ENCODE data around the gene REXO5. TPM values are rescaled to one million over a fixed set of nuclear protein-coding genes. Genes with fewer than 3 reads are reported as not detected.

Gene REXO5
- total and polyA plus RNA-seq, 2 of the 13 experiments (the other 11 are each of a cell fraction or from before 2014, with no cell fraction given), result 5.9 to 13.1 TPM

DNA sequence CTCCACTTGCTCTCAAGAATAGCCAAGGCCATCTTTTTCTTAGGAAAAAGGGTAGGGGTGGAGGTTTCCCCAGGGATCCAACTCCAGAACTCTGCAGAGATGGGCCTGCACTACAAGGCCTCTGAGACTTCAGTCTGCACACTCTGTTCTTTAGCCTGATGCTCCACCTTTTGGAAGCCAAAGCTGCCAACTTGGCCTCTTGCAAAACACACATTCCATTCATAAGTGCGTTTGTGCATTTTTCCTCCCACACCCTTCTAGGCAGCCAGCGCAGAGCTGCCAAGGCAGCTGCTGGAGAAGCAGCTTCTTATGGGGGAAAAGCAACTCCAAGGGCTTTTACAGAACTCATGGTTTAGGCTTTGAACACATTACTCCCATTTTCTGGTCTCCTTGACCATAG, 45.3 kb downstream of the REXO5 start:
- ATAC-seq, result peak; percentile 57
- TF ChIP-seq GFI1 (CRISPR knock-in tag; IDR thresholded peaks at IDR 0.05; ENCODE audit: borderline replicate concordance) (0 out of 2 replicates have a peak, but pooled peaks have one; percentile 16), ZFY (CRISPR knock-in tag; IDR thresholded peaks at IDR 0.05) (0 out of 2 replicates have a peak, but pooled peaks have one; percentile 15), HCFC1 (IDR thresholded peaks at IDR 0.05; ENCODE audit: low read depth, low read length) (no peak), EP300 (IDR thresholded peaks at IDR 0.05; ENCODE audit: low read depth in 2 of 2, low read length in 2 of 2) (peak in 1 of 2 experiments; percentile 17; a peak in 1 of 4 replicates), EP300 (CRISPR knock-in tag; IDR thresholded peaks at IDR 0.05; ENCODE audit: borderline replicate concordance) (no peak), SMAD3 (CRISPR knock-in tag; IDR thresholded peaks at IDR 0.05) (no peak), TEAD3 (CRISPR knock-in tag; optimal IDR thresholded peaks at IDR 0.05; ENCODE audit: borderline replicate concordance) (peak; percentile 95), ZNF670 (CRISPR knock-in tag; IDR thresholded peaks at IDR 0.05; ENCODE audit: borderline replicate concordance) (no peak), ZNF34 (CRISPR knock-in tag; IDR thresholded peaks at IDR 0.05; ENCODE audit: borderline replicate concordance) (no peak), FOXA3 (CRISPR knock-in tag; IDR thresholded peaks at IDR 0.05) (0 out of 2 replicates have a peak, but pooled peaks have one; percentile 8), POLR2AphosphoS5 (IDR thresholded peaks at IDR 0.05; ENCODE audit: low read depth, low read length) (peak; percentile 25; the same call in 1 of the 2 replicates), MED1 (CRISPR knock-in tag; IDR thresholded peaks at IDR 0.05) (0 out of 2 replicates have a peak, but pooled peaks have one; percentile 22), HOXA3 (CRISPR knock-in tag; IDR thresholded peaks at IDR 0.05) (peak; percentile 30; the same call in 1 of the 2 replicates), CEBPG (CRISPR knock-in tag; IDR thresholded peaks at IDR 0.05) (peak; percentile 83), SALL1 (CRISPR knock-in tag; IDR thresholded peaks at IDR 0.05) (peak; percentile 49), MATR3 (CRISPR knock-in tag; IDR thresholded peaks at IDR 0.05) (no peak)
- TF ChIP-seq, protein P1, sequence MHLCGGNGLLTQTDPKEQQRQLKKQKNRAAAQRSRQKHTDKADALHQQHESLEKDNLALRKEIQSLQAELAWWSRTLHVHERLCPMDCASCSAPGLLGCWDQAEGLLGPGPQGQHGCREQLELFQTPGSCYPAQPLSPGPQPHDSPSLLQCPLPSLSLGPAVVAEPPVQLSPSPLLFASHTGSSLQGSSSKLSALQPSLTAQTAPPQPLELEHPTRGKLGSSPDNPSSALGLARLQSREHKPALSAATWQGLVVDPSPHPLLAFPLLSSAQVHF (CRISPR knock-in tag; IDR thresholded peaks at IDR 0.05), result no peak
- TF ChIP-seq, protein P2, sequence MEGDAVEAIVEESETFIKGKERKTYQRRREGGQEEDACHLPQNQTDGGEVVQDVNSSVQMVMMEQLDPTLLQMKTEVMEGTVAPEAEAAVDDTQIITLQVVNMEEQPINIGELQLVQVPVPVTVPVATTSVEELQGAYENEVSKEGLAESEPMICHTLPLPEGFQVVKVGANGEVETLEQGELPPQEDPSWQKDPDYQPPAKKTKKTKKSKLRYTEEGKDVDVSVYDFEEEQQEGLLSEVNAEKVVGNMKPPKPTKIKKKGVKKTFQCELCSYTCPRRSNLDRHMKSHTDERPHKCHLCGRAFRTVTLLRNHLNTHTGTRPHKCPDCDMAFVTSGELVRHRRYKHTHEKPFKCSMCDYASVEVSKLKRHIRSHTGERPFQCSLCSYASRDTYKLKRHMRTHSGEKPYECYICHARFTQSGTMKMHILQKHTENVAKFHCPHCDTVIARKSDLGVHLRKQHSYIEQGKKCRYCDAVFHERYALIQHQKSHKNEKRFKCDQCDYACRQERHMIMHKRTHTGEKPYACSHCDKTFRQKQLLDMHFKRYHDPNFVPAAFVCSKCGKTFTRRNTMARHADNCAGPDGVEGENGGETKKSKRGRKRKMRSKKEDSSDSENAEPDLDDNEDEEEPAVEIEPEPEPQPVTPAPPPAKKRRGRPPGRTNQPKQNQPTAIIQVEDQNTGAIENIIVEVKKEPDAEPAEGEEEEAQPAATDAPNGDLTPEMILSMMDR (CRISPR knock-in tag; IDR thresholded peaks at IDR 0.05), result peak; percentile 43
- TF ChIP-seq, protein P3, sequence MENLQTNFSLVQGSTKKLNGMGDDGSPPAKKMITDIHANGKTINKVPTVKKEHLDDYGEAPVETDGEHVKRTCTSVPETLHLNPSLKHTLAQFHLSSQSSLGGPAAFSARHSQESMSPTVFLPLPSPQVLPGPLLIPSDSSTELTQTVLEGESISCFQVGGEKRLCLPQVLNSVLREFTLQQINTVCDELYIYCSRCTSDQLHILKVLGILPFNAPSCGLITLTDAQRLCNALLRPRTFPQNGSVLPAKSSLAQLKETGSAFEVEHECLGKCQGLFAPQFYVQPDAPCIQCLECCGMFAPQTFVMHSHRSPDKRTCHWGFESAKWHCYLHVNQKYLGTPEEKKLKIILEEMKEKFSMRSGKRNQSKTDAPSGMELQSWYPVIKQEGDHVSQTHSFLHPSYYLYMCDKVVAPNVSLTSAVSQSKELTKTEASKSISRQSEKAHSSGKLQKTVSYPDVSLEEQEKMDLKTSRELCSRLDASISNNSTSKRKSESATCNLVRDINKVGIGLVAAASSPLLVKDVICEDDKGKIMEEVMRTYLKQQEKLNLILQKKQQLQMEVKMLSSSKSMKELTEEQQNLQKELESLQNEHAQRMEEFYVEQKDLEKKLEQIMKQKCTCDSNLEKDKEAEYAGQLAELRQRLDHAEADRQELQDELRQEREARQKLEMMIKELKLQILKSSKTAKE (CRISPR knock-in tag; IDR thresholded peaks at IDR 0.05; ENCODE audit: borderline replicate concordance), result no peak
- TF ChIP-seq, protein P4, sequence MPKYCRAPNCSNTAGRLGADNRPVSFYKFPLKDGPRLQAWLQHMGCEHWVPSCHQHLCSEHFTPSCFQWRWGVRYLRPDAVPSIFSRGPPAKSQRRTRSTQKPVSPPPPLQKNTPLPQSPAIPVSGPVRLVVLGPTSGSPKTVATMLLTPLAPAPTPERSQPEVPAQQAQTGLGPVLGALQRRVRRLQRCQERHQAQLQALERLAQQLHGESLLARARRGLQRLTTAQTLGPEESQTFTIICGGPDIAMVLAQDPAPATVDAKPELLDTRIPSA (CRISPR knock-in tag; IDR thresholded peaks at IDR 0.05; ENCODE audit: borderline replicate concordance), result no peak

More for the DNA sequence above, 45.3 kb downstream of the REXO5 start:
- H2AFZ ChIP-seq (ENCODE audit: low read length), result no peak overlapping the region
- ChIA-PET POLR2A (interaction anchor here (1.1 to 2.8 kb wide), 2 partner anchors 36 to 48 kb away, joined by 3 to 9 read pairs; partner anchors contain the start of genes DCUN1D3 and LYRM1), CTCF (ENCODE audit: low intra/inter-chr PET ratio, low total read pairs) (interaction anchor here (0.7 to 3.4 kb wide), 2 partner anchors 232 to 251 kb away, joined by 3 to 56 read pairs; no protein-coding TSS in a partner anchor)
- peak; percentile 72 for DNase-seq (ENCODE audit: low spot score)
- peaks cover 30% of the 10 kb centered on the region for H3K4me1 ChIP-seq (ENCODE audit: insufficient read depth, low read length)
- peaks cover 0 to 2% of the 10 kb centered on the region in 2 experiments; a peak in 3 of 5 replicates for H3K36me3 ChIP-seq (replicated peaks in 1 of 2; ENCODE audit: control insufficient read depth in 1 of 2, insufficient read depth in 2 of 2, low read length in 2 of 2)
- in situ Hi-C loops (cut with HindIII; ENCODE audit: extremely low pct_ligation_motif_present, low pct_unique_long_range_greater_than_20kb) (loop anchor here (5.0 kb wide), 1 partner anchor 231 kb away; no protein-coding TSS in a partner anchor), intact Hi-C loops (cut with micrococcal nuclease; ENCODE audit: unreplicated experiment) (loop anchor here (2.0 to 5.0 kb wide), 4 partner anchors 27 to 149 kb away; no protein-coding TSS in a partner anchor)
- no peak overlapping the region for H3K27ac ChIP-seq (ENCODE audit: extremely low read length, insufficient read depth, low read length)
- FAIRE-seq, result no peak
- no peak overlapping the region for H3K4me3 ChIP-seq (replicated peaks in 1 of 3; ENCODE audit: insufficient read depth in 1 of 3, low read depth in 2 of 3, low read length in 3 of 3)
- no peak overlapping the region for H3K4me2 ChIP-seq (ENCODE audit: low read depth, low read length)
- H3K9ac ChIP-seq (ENCODE audit: insufficient read depth, low read depth, low read length), result no peak overlapping the region
- BruUV-seq (replicated peaks), result no TSS peak
- no peaks in the 10 kb centered on the region for H3K79me2 ChIP-seq (ENCODE audit: insufficient read depth, low read length)
- H3K27me3 ChIP-seq (ENCODE audit: control insufficient read depth in 1 of 2, insufficient read depth in 2 of 2, low read length in 2 of 2), result no peaks in the 10 kb centered on the region
- no peaks in the 10 kb centered on the region for H3K9me3 ChIP-seq (ENCODE audit: low read length)
- 32% methylated on average over 2 of the region's 2 CpGs for WGBS (ENCODE audit: low lambda C conversion rate)
- H4K20me1 ChIP-seq (ENCODE audit: insufficient read depth, low read length), result no peaks in the 10 kb centered on the region

Measured in HepG2 (cell line).